Measurements from ENCODE around the gene CFD. TPM values are rescaled to one million over a fixed set of nuclear protein-coding genes. Genes with fewer than 3 reads are reported as not detected.

Gene CFD
- total and polyA plus RNA-seq, 4 donors: 90.8 to 227 (median 141) TPM

DNA sequence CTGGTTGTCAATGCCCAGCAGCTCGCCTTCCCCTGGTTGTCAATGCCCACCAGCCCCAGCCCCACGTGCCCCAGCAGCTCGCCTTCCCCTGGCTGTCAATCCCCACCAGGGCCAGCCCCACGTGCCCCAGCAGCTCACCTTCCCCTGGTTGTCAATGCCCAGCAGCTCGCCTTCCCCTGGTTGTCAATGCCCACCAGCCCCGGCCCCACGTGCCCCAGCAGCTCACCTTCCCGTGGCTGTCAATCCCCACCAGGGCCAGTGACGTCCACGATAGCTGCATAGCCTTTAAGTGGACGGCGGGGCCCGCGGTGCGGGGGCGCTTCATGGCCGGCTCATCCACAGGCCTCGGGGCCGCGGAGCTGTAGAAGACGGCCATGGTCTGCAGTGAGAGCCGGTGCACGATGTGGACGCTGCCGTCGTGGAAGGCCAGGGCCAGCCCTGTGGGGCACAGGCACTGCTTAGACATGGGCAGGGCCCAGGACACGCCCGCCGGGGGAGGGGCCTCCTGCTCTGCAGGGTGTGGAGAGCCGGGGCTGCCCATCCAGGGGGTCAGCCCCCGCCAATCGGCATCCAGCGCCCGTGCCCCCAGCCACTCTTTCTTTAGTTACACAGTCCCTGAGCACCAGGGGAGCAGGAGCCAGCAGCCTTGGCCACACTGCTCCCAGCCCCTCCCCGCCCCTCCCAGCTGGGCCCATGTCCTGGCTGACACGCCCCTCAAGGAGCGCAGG lies 20.4 kb downstream of the CFD start:
- DNase-seq (no peak), ATAC-seq (ENCODE audit: insufficient read depth, low FRiP score) (no peak)
- WGBS, 2 donors: 90 to 94% methylated on average over 37 of the region's 37 CpGs
- Histone ChIP-seq H3K27ac (ENCODE audit: low read depth in 1 of 2, low read length in 1 of 2) (no peak overlapping the region), H3K4me1 (ENCODE audit: control insufficient read depth in 5 of 5, insufficient read depth in 5 of 5, low read length in 5 of 5) (no peaks in the 10 kb centered on the region), H3K9ac (ENCODE audit: insufficient read depth in 1 of 2, low read length in 2 of 2) (no peak overlapping the region), H3K4me3 (no peak overlapping the region), H3K9me3 (ENCODE audit: control insufficient read depth in 4 of 4, insufficient read depth in 3 of 4, low read length in 3 of 4) (peaks cover 0 to 4% (median 0%) of the 10 kb centered on the region in 4 donors), H3K36me3 (ENCODE audit: control insufficient read depth in 4 of 4, insufficient read depth in 4 of 4, low read length in 4 of 4) (peaks cover 0 to 79% (median 31%) of the 10 kb centered on the region in 4 donors), H3K27me3 (ENCODE audit: control insufficient read depth in 3 of 3, insufficient read depth in 3 of 3, low read length in 2 of 3) (no peaks in the 10 kb centered on the region)
- TF ChIP-seq, protein P1, sequence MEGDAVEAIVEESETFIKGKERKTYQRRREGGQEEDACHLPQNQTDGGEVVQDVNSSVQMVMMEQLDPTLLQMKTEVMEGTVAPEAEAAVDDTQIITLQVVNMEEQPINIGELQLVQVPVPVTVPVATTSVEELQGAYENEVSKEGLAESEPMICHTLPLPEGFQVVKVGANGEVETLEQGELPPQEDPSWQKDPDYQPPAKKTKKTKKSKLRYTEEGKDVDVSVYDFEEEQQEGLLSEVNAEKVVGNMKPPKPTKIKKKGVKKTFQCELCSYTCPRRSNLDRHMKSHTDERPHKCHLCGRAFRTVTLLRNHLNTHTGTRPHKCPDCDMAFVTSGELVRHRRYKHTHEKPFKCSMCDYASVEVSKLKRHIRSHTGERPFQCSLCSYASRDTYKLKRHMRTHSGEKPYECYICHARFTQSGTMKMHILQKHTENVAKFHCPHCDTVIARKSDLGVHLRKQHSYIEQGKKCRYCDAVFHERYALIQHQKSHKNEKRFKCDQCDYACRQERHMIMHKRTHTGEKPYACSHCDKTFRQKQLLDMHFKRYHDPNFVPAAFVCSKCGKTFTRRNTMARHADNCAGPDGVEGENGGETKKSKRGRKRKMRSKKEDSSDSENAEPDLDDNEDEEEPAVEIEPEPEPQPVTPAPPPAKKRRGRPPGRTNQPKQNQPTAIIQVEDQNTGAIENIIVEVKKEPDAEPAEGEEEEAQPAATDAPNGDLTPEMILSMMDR (IDR thresholded peaks at IDR 0.05; ENCODE audit: control extremely low read depth, extremely low read depth): no peak

DNA sequence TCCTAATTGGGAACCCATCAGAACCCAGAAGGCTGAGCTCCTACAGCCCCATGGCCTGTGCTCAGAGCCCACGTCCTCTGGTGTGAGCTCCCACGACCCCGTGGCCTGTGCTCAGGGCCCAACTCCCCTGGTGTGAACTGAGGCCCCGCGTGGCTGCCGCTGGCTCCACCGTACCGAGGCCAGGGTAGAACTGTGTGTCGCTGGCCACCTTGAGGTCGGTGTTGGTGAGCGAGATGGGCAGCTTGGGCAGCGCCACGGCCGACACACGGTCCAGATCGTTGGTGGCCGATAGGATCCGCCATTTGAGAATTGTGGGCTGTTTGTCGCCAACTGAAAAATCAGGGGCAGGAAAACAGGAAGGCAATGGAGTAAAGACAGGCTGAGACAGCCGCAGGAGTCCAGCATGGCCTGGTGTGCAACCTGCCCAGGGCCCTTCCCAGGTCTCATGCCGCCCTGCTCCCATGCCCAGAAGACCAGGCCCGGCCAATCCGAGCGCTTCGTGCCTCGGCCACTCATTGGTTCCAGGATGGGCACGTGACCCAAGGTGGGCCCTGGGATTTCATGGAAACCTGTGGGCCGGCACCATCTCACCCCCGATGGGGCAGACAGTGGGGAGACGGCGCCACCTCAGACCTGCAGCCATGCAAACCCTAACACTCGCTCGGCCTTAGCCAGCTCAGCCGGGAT lies 22.1 kb downstream of the CFD start:
- 98 to 99% methylated on average over 34 of the region's 34 CpGs for WGBS, 2 donors
- peaks cover 0 to 4% (median 0%) of the 10 kb centered on the region in 4 donors for H3K9me3 ChIP-seq (ENCODE audit: control insufficient read depth in 4 of 4, insufficient read depth in 3 of 4, low read length in 3 of 4)
- DNase-seq (no peak), ATAC-seq (ENCODE audit: insufficient read depth, low FRiP score) (no peak)
- no peak overlapping the region for H3K9ac ChIP-seq (ENCODE audit: insufficient read depth in 1 of 2, low read length in 2 of 2)
- H3K36me3 ChIP-seq (ENCODE audit: control insufficient read depth in 4 of 4, insufficient read depth in 4 of 4, low read length in 4 of 4): peaks cover 0 to 81% (median 32%) of the 10 kb centered on the region in 4 donors
- H3K4me3 ChIP-seq: no peak overlapping the region
- no peaks in the 10 kb centered on the region for H3K27me3 ChIP-seq (ENCODE audit: control insufficient read depth in 3 of 3, insufficient read depth in 3 of 3, low read length in 2 of 3)
- H3K27ac ChIP-seq (ENCODE audit: low read depth in 1 of 2, low read length in 1 of 2): no peak overlapping the region
- H3K4me1 ChIP-seq (ENCODE audit: control insufficient read depth in 5 of 5, insufficient read depth in 5 of 5, low read length in 5 of 5): no peaks in the 10 kb centered on the region
- TF ChIP-seq, protein P1 (IDR thresholded peaks at IDR 0.05; ENCODE audit: control extremely low read depth, extremely low read depth): no peak

- H3K4me1 ChIP-seq (ENCODE audit: control insufficient read depth in 5 of 5, insufficient read depth in 5 of 5, low read length in 5 of 5): no peaks in the 10 kb centered on the region
- peaks cover 0 to 75% (median 35%) of the 10 kb centered on the region in 4 donors for H3K36me3 ChIP-seq (ENCODE audit: control insufficient read depth in 4 of 4, insufficient read depth in 4 of 4, low read length in 4 of 4)
- H3K4me3 ChIP-seq: no peak overlapping the region
- H3K9ac ChIP-seq (ENCODE audit: insufficient read depth in 1 of 2, low read length in 2 of 2): no peak overlapping the region
- TF ChIP-seq, protein P1 (IDR thresholded peaks at IDR 0.05; ENCODE audit: control extremely low read depth, extremely low read depth): no peak
- 92 to 98% methylated on average over 16 to 23 of the region's 30 CpGs for WGBS, 2 donors
- no peak for DNase-seq
- no peak for ATAC-seq (ENCODE audit: insufficient read depth, low FRiP score)
- H3K27ac ChIP-seq (ENCODE audit: low read depth in 1 of 2, low read length in 1 of 2): no peak overlapping the region
- peaks cover 0 to 4% (median 0%) of the 10 kb centered on the region in 4 donors for H3K9me3 ChIP-seq (ENCODE audit: control insufficient read depth in 4 of 4, insufficient read depth in 3 of 4, low read length in 3 of 4)
- H3K27me3 ChIP-seq (ENCODE audit: control insufficient read depth in 3 of 3, insufficient read depth in 3 of 3, low read length in 2 of 3): no peaks in the 10 kb centered on the region
Measured at GRCh38 chr19:882871-883497, 23.5 kb downstream of the CFD start.
